WTC11 (cell line): ENCODE measurements around the gene CRB1.

ENCODE experiments used
- FOXK1 ChIP-seq: sonication (generic); formaldehyde crosslinking; IDR thresholded peaks from 2 replicates; pipeline ENCODE4 v1.8.0; 2022; ENCODE audit warnings: mild to moderate bottlenecking, moderate library complexity, missing genetic modification reagents
- MXD4 ChIP-seq: fragments of 250-450 bp; sonication (Bioruptor Pico); IDR thresholded peaks from 2 replicates; pipeline ENCODE4 v1.8.0; 2021; ENCODE audit warnings: mild to moderate bottlenecking, moderate library complexity, borderline replicate concordance
- SP1 ChIP-seq: sonication (generic); formaldehyde crosslinking; conservative IDR thresholded peaks from 2 replicates; pipeline ENCODE4 v1.8.1; 2022; ENCODE audit warnings: missing genetic modification reagents
- ZNF138 ChIP-seq: sonication (generic); formaldehyde crosslinking; conservative IDR thresholded peaks from 2 replicates; pipeline ENCODE4 v1.8.1; 2022; ENCODE audit warnings: mild to moderate bottlenecking, moderate library complexity, missing genetic modification reagents
- ZNF232 ChIP-seq: sonication (generic); formaldehyde crosslinking; IDR thresholded peaks from 2 replicates; pipeline ENCODE4 v1.8.0; 2022; ENCODE audit warnings: mild to moderate bottlenecking, missing genetic modification reagents
- TF ChIP-seq, protein P1 (sequence below): fragments of 200-600 bp; IDR thresholded peaks from 2 replicates; pipeline ENCODE4 v1.8.0; 2022; ENCODE audit warnings: antibody characterized with exemption
- TF ChIP-seq, protein P2 (sequence below): sonication (generic); formaldehyde crosslinking; IDR thresholded peaks from 2 replicates; pipeline ENCODE4 v1.8.0; 2022; ENCODE audit warnings: mild to moderate bottlenecking, missing genetic modification reagents
- TF ChIP-seq, protein P3 (sequence below): sonication (generic); formaldehyde crosslinking; IDR thresholded peaks from 2 replicates; pipeline ENCODE4 v1.8.1; 2023; ENCODE audit warnings: mild to moderate bottlenecking, missing genetic modification reagents, moderate library complexity
- TF ChIP-seq, protein P4 (sequence below): sonication (generic); formaldehyde crosslinking; IDR thresholded peaks from 2 replicates; pipeline ENCODE4 v1.8.1; 2023; ENCODE audit warnings: mild to moderate bottlenecking, moderate library complexity, missing genetic modification reagents

DNA sequence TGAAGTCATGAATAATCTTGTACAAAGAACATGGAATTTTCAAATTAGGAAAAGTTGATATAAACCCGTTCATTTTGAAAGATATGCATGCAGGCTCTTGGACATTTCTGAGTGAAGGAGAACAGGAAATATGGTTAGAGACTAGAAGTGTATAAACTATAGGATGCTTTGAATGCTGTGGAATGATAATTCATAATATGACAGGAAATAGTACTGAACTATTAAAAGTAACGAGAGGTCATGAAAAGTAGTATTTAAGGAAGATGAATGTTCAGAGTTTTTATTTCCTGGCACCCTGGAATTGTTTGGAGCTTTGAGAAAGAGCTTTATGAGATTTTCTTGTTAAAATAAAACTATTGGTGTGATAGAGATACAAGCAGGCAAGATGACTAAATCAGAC, 18.7 kb upstream of the CRB1 start:
- TF ChIP-seq, protein P1, sequence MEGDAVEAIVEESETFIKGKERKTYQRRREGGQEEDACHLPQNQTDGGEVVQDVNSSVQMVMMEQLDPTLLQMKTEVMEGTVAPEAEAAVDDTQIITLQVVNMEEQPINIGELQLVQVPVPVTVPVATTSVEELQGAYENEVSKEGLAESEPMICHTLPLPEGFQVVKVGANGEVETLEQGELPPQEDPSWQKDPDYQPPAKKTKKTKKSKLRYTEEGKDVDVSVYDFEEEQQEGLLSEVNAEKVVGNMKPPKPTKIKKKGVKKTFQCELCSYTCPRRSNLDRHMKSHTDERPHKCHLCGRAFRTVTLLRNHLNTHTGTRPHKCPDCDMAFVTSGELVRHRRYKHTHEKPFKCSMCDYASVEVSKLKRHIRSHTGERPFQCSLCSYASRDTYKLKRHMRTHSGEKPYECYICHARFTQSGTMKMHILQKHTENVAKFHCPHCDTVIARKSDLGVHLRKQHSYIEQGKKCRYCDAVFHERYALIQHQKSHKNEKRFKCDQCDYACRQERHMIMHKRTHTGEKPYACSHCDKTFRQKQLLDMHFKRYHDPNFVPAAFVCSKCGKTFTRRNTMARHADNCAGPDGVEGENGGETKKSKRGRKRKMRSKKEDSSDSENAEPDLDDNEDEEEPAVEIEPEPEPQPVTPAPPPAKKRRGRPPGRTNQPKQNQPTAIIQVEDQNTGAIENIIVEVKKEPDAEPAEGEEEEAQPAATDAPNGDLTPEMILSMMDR = no peak
- TF ChIP-seq, protein P2, sequence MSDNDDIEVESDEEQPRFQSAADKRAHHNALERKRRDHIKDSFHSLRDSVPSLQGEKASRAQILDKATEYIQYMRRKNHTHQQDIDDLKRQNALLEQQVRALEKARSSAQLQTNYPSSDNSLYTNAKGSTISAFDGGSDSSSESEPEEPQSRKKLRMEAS (CRISPR knock-in tag) = no peak
- TF ChIP-seq, protein P3, sequence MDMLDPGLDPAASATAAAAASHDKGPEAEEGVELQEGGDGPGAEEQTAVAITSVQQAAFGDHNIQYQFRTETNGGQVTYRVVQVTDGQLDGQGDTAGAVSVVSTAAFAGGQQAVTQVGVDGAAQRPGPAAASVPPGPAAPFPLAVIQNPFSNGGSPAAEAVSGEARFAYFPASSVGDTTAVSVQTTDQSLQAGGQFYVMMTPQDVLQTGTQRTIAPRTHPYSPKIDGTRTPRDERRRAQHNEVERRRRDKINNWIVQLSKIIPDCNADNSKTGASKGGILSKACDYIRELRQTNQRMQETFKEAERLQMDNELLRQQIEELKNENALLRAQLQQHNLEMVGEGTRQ (CRISPR knock-in tag) = no peak
- no peak for TF ChIP-seq FOXK1 (CRISPR knock-in tag)
- no peak for TF ChIP-seq MXD4
- TF ChIP-seq SP1 (CRISPR knock-in tag) = no peak
- TF ChIP-seq, protein P4, sequence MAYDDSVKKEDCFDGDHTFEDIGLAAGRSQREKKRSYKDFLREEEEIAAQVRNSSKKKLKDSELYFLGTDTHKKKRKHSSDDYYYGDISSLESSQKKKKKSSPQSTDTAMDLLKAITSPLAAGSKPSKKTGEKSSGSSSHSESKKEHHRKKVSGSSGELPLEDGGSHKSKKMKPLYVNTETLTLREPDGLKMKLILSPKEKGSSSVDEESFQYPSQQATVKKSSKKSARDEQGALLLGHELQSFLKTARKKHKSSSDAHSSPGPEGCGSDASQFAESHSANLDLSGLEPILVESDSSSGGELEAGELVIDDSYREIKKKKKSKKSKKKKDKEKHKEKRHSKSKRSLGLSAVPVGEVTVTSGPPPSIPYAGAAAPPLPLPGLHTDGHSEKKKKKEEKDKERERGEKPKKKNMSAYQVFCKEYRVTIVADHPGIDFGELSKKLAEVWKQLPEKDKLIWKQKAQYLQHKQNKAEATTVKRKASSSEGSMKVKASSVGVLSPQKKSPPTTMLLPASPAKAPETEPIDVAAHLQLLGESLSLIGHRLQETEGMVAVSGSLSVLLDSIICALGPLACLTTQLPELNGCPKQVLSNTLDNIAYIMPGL = no peak
- no peak for TF ChIP-seq ZNF138 (CRISPR knock-in tag)
- TF ChIP-seq ZNF232 (CRISPR knock-in tag) = no peak
